HG03442 (cell line): ENCODE measurements around the gene OSBPL3.
"Not testable (repeated sequence)": the region's sequence is repeated elsewhere in the genome, so short reads cannot be mapped to it uniquely, and the experiment has no call there.

Experiments used
- ATAC-seq: cut with Tn5 transposase; IDR thresholded peaks from one replicate; pipeline ENCODE4 v1.9.1; 2021; ENCODE audit warnings: mild to moderate bottlenecking, moderate library complexity; ENCODE audit not compliant: unreplicated experiment

The OSBPL3 gene

GRCh38 chr7:24923172-24923865 lies 56.7 kb downstream of the OSBPL3 start:
- no peak for ATAC-seq

GRCh38 chr7:24922099-24922773 lies 57.7 kb downstream of the OSBPL3 start:
- ATAC-seq = no peak

GRCh38 chr7:24921362-24921679 lies 58.7 kb downstream of the OSBPL3 start:
- ATAC-seq = no peak

GRCh38 chr7:24920451-24921361 lies 59.3 kb downstream of the OSBPL3 start:
- no peak for ATAC-seq

GRCh38 chr7:24917510-24918239 lies 62.3 kb downstream of the OSBPL3 start:
- peak; percentile 28 for ATAC-seq

- ATAC-seq = no peak
These were observed 63.4 kb downstream of the OSBPL3 start for GRCh38 chr7:24916463-24917040.

GRCh38 chr7:24914465-24914859 lies 65.5 kb downstream of the OSBPL3 start:
- ATAC-seq = no peak

GRCh38 chr7:24913801-24914464 lies 66.0 kb downstream of the OSBPL3 start:
- no peak for ATAC-seq

- ATAC-seq = no peak
These were observed 67.0 kb downstream of the OSBPL3 start for GRCh38 chr7:24912874-24913514.

- no peak for ATAC-seq
These were observed 67.6 kb downstream of the OSBPL3 start for GRCh38 chr7:24912424-24912823.

GRCh38 chr7:24911213-24911603 lies 68.8 kb downstream of the OSBPL3 start:
- no peak for ATAC-seq

- no peak for ATAC-seq
These were observed 69.3 kb downstream of the OSBPL3 start for GRCh38 chr7:24910551-24911212.

GRCh38 chr7:24908727-24909126 lies 71.3 kb downstream of the OSBPL3 start:
- ATAC-seq = no peak

- ATAC-seq = no peak
These were observed 71.8 kb downstream of the OSBPL3 start for GRCh38 chr7:24908166-24908565.

- ATAC-seq = peak; percentile 66
These were observed 72.6 kb downstream of the OSBPL3 start for GRCh38 chr7:24907311-24907886.

GRCh38 chr7:24905996-24906770 lies 73.8 kb downstream of the OSBPL3 start:
- no peak for ATAC-seq

GRCh38 chr7:24903992-24904391 lies 76.0 kb downstream of the OSBPL3 start:
- ATAC-seq = not testable (repeated sequence)

GRCh38 chr7:24903559-24903958 lies 76.4 kb downstream of the OSBPL3 start:
- ATAC-seq = no peak
